CD14-positive monocyte (primary cell): ENCODE results near the gene SETDB1. TPM values are rescaled to one million over a fixed set of nuclear protein-coding genes. Genes with fewer than 3 reads are reported as not detected.

Experiments used
- DNase-seq, 3 donors: peaks; one replicate each; pipeline ENCODE4 v3.0.0-alpha.2; 2011 to 2022
- H2AFZ ChIP-seq: 2 replicates; pipeline ENCODE4 v1.6.0; 2012; ENCODE audit warnings: mild to moderate bottlenecking, low read depth, low read length, inconsistent platforms; ENCODE audit not compliant: insufficient read depth, poor library complexity, severe bottlenecking
- H3K27ac ChIP-seq, 2 donors: 1 replicate in 1 of 2; 2 replicates in 1 of 2; pipeline ENCODE4 v1.5.1; 2012 to 2013; ENCODE audit warnings: low read length in 2 of 2, control low read depth in 1 of 2, inconsistent platforms in 1 of 2, low read depth in 1 of 2, mild to moderate bottlenecking in 1 of 2
- H3K27me3 ChIP-seq, 2 donors: one replicate each; pipeline versions ENCODE4 v1.6.0 to v1.6.1; 2011 to 2013; ENCODE audit warnings: low read length in 2 of 2; ENCODE audit not compliant: control insufficient read depth in 2 of 2, insufficient read depth in 2 of 2
- H3K36me3 ChIP-seq, 2 donors: replicated peaks in 1 of 2; 1 replicate in 1 of 2; 2 replicates in 1 of 2; pipeline versions ENCODE4 v1.5.1 to v1.6.1; 2012 to 2013; ENCODE audit warnings: low read length in 2 of 2, control low read depth in 1 of 2, inconsistent platforms in 1 of 2, mild to moderate bottlenecking in 1 of 2; ENCODE audit not compliant: insufficient read depth in 2 of 2, control insufficient read depth in 1 of 2
- H3K4me1 ChIP-seq, 2 donors: 1 replicate in 1 of 2; 2 replicates in 1 of 2; pipeline versions ENCODE4 v1.5.1 to v1.6.1; 2012 to 2013; ENCODE audit warnings: low read length in 2 of 2, control low read depth in 1 of 2, inconsistent platforms in 1 of 2, mild to moderate bottlenecking in 1 of 2, moderate library complexity in 1 of 2; ENCODE audit not compliant: insufficient read depth in 2 of 2, control insufficient read depth in 1 of 2
- H3K4me2 ChIP-seq: replicated peaks from 2 replicates; pipeline ENCODE3; 2012; ENCODE audit warnings: low read length, moderate library complexity, mild to moderate bottlenecking; ENCODE audit not compliant: poor library complexity, severe bottlenecking; ENCODE audit errors: extremely low read depth
- H3K4me3 ChIP-seq, 3 experiments: fragments of 200-600 bp in 1 of 3; sonication (generic) in 1 of 3; replicated peaks in 1 of 3; 1 replicate in 2 of 3; 2 replicates in 1 of 3; pipeline ENCODE4 v1.5.1; 2011 to 2013; ENCODE audit warnings: low read length in 3 of 3, mild to moderate bottlenecking in 3 of 3, control low read depth in 2 of 3, low read depth in 2 of 3, inconsistent platforms in 1 of 3, moderate library complexity in 1 of 3
- H3K79me2 ChIP-seq: 2 replicates; pipeline ENCODE4 v1.6.0; 2012; ENCODE audit warnings: mild to moderate bottlenecking, control low read depth, inconsistent platforms, low read length, moderate library complexity; ENCODE audit not compliant: insufficient read depth
- H3K9ac ChIP-seq: 2 replicates; pipeline ENCODE4 v1.6.0; 2017; ENCODE audit warnings: low read length, mild to moderate bottlenecking; ENCODE audit not compliant: insufficient read depth, poor library complexity, severe bottlenecking
- H3K9me3 ChIP-seq, 2 donors: replicated peaks in 1 of 2; 1 replicate in 1 of 2; 2 replicates in 1 of 2; pipeline versions ENCODE4 v1.5.1 to v1.6.1; 2012 to 2013; ENCODE audit warnings: low read length in 2 of 2, control low read depth in 1 of 2; ENCODE audit not compliant: control insufficient read depth in 1 of 2, insufficient read depth in 1 of 2
- H4K20me1 ChIP-seq: 2 replicates; pipeline ENCODE4 v1.6.0; 2012; ENCODE audit warnings: mild to moderate bottlenecking, low read length, control low read depth, moderate library complexity; ENCODE audit not compliant: insufficient read depth
- H3K27ac Mint-ChIP-seq, 7 donors: one replicate each; pipeline ENCODE4 v1.8.0; 2020; ENCODE audit warnings: mild to moderate bottlenecking in 7 of 7, mixed read lengths in 7 of 7, moderate library complexity in 6 of 7, inconsistent platforms in 2 of 7
- H3K27me3 Mint-ChIP-seq, 3 donors: one replicate each; pipeline ENCODE4 v1.8.0; 2021 to 2022; ENCODE audit warnings: low read depth in 3 of 3, mild to moderate bottlenecking in 3 of 3, mixed read lengths in 3 of 3, moderate library complexity in 3 of 3, inconsistent platforms in 1 of 3
- H3K36me3 Mint-ChIP-seq, 2 donors: one replicate each; pipeline ENCODE4 v1.8.0; 2020; ENCODE audit warnings: mixed read lengths in 2 of 2, inconsistent platforms in 1 of 2, mild to moderate bottlenecking in 1 of 2
- H3K4me1 Mint-ChIP-seq: one replicate; pipeline ENCODE4 v1.8.0; 2020; ENCODE audit warnings: mild to moderate bottlenecking, mixed read lengths
- H3K4me3 Mint-ChIP-seq, 2 donors: one replicate each; pipeline ENCODE4 v1.8.0; 2020; ENCODE audit warnings: mild to moderate bottlenecking in 2 of 2, mixed read lengths in 2 of 2, moderate library complexity in 1 of 2
- H3K9me3 Mint-ChIP-seq, 7 donors: one replicate each; pipeline ENCODE4 v1.8.0; 2020 to 2022; ENCODE audit warnings: mixed read lengths in 7 of 7, mild to moderate bottlenecking in 6 of 7, moderate library complexity in 6 of 7, inconsistent platforms in 2 of 7
- WGBS: methylation state at CpG from one replicate; pipeline ENCODE4 v1.1.5; 2013; ENCODE audit warnings: missing lambda C conversion rate; ENCODE audit not compliant: insufficient coverage; 5-methylcytosine and 5-hydroxymethylcytosine counted together
- intact Hi-C, 2 donors: fragments of 100-400 bp; cut with micrococcal nuclease; formaldehyde crosslinking; loops; one replicate each; pipeline versions ENCODE4 v1.15.0 to v1.15.1; 2023
- polyA plus RNA-seq, 3 donors: library from polyadenylated mRNA; depleted of rRNA in 1 of 3; unstranded in 2 of 3; stranded (reverse) in 1 of 3; fragments of 300-500 nt in 2 of 3; fragments of >200 nt in 1 of 3; fragmentation: Illumina TruSeq in 2 of 3; gene quantifications; 1 replicate in 2 of 3; 2 replicates in 1 of 3; pipeline ENCODE4 v1.2.3, GENCODE V29; 2012 to 2021
- TF ChIP-seq, protein P1 (sequence below): fragments of 200-600 bp; IDR thresholded peaks from one replicate; pipeline ENCODE4 v1.8.0; 2022; ENCODE audit warnings: antibody characterized with exemption, mild to moderate bottlenecking

SETDB1 gene
- polyA plus RNA-seq, 3 donors: 13.9 to 69.4 (median 15.5) TPM

- Histone ChIP-seq H3K27me3 (no peaks in the 10 kb centered on the region), H3K79me2 (peaks cover 69% of the 10 kb centered on the region), H3K9me3 (no peaks in the 10 kb centered on the region), H3K4me2 (peak overlapping the region; percentile 62), H2AFZ (no peak overlapping the region), H3K27ac (peak overlapping the region; percentile 73 to 78), H4K20me1 (peaks cover 15% of the 10 kb centered on the region), H3K4me3 (peak overlapping the region in 1 of 3 experiments; percentile 56), H3K9ac (no peak overlapping the region), H3K4me1 (peaks cover 85 to 87% of the 10 kb centered on the region in 2 donors), H3K36me3 (peaks cover 10 to 28% of the 10 kb centered on the region in 2 donors)
- H3K27me3 Mint-ChIP-seq: peaks cover 0 to 6% (median 2%) of the 10 kb centered on the region in 3 donors
- 90% methylated on average over 2 of the region's 2 CpGs for WGBS
- intact Hi-C loops: loop anchor here in 1 of 2 donors (10.0 kb wide), 1 partner anchor 162 kb away; the partner anchor contains the start of genes LYSMD1 and SCNM1
- H3K4me1 Mint-ChIP-seq: peaks cover 84% of the 10 kb centered on the region
- peak overlapping the region; percentile 88 to 94 (median 91) for H3K27ac Mint-ChIP-seq
- TF ChIP-seq, protein P1, sequence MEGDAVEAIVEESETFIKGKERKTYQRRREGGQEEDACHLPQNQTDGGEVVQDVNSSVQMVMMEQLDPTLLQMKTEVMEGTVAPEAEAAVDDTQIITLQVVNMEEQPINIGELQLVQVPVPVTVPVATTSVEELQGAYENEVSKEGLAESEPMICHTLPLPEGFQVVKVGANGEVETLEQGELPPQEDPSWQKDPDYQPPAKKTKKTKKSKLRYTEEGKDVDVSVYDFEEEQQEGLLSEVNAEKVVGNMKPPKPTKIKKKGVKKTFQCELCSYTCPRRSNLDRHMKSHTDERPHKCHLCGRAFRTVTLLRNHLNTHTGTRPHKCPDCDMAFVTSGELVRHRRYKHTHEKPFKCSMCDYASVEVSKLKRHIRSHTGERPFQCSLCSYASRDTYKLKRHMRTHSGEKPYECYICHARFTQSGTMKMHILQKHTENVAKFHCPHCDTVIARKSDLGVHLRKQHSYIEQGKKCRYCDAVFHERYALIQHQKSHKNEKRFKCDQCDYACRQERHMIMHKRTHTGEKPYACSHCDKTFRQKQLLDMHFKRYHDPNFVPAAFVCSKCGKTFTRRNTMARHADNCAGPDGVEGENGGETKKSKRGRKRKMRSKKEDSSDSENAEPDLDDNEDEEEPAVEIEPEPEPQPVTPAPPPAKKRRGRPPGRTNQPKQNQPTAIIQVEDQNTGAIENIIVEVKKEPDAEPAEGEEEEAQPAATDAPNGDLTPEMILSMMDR: no peak
- peaks cover 30 to 41% of the 10 kb centered on the region in 2 donors for H3K36me3 Mint-ChIP-seq
- peak overlapping the region in 1 of 2 donors; percentile 77 for H3K4me3 Mint-ChIP-seq
- H3K9me3 Mint-ChIP-seq: peaks cover 0 to 2% (median 0%) of the 10 kb centered on the region in 7 donors
- DNase-seq: no peak
These were observed 76.4 kb downstream of the SETDB1 start for GRCh38 chr1:151002611-151003010.

- Mint-ChIP-seq H3K9me3 (peaks cover 0 to 2% (median 0%) of the 10 kb centered on the region in 7 donors), H3K27ac (peak overlapping the region; percentile 88 to 94 (median 91)), H3K27me3 (peaks cover 0 to 9% (median 2%) of the 10 kb centered on the region in 3 donors), H3K4me3 (peak overlapping the region in 1 of 2 donors; percentile 77), H3K4me1 (peaks cover 89% of the 10 kb centered on the region), H3K36me3 (peaks cover 24 to 35% of the 10 kb centered on the region in 2 donors)
- no peaks in the 10 kb centered on the region for H3K27me3 ChIP-seq
- intact Hi-C loops: loop anchor here in 1 of 2 donors (10.0 kb wide), 1 partner anchor 162 kb away; the partner anchor contains the start of genes LYSMD1 and SCNM1
- H2AFZ ChIP-seq: no peak overlapping the region
- H3K9me3 ChIP-seq: no peaks in the 10 kb centered on the region
- peaks cover 15% of the 10 kb centered on the region for H4K20me1 ChIP-seq
- DNase-seq: peak in 2 of 3 donors; percentile 66
- no peak overlapping the region for H3K9ac ChIP-seq
- peak overlapping the region in 1 of 3 experiments; percentile 56 for H3K4me3 ChIP-seq
- TF ChIP-seq, protein P1: no peak
- peak overlapping the region; percentile 60 to 78 for H3K27ac ChIP-seq
- H3K4me1 ChIP-seq: peaks cover 89 to 91% of the 10 kb centered on the region in 2 donors
- H3K79me2 ChIP-seq: peaks cover 71% of the 10 kb centered on the region
- peaks cover 5 to 23% of the 10 kb centered on the region in 2 donors for H3K36me3 ChIP-seq
- peak overlapping the region; percentile 62 for H3K4me2 ChIP-seq
These were observed 77.0 kb downstream of the SETDB1 start for GRCh38 chr1:151003180-151003579.
